ENCODE results near the gene SSC5D.

Gene SSC5D

DNA sequence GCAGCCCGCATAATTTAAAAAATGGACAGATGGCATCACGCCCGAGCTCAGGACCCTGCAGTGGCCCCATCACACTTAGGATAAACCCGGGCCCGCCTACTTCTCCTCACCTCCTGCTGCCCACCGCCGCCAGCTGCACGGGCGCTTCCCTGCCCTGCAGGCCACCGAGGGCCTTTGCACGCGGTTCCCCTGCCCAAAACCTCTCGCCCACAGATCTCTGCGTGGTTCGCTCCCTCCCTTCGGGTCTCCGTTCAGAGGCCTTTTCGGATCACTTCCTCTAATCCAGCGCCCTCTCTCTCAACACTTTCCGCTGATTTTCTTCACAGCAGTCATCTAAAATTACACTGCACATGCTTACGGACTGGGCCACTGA is 46.9 kb upstream of the SSC5D start:
- TF ChIP-seq, protein P1, sequence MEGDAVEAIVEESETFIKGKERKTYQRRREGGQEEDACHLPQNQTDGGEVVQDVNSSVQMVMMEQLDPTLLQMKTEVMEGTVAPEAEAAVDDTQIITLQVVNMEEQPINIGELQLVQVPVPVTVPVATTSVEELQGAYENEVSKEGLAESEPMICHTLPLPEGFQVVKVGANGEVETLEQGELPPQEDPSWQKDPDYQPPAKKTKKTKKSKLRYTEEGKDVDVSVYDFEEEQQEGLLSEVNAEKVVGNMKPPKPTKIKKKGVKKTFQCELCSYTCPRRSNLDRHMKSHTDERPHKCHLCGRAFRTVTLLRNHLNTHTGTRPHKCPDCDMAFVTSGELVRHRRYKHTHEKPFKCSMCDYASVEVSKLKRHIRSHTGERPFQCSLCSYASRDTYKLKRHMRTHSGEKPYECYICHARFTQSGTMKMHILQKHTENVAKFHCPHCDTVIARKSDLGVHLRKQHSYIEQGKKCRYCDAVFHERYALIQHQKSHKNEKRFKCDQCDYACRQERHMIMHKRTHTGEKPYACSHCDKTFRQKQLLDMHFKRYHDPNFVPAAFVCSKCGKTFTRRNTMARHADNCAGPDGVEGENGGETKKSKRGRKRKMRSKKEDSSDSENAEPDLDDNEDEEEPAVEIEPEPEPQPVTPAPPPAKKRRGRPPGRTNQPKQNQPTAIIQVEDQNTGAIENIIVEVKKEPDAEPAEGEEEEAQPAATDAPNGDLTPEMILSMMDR (conservative IDR thresholded peaks at IDR 0.05; ENCODE audit: low read length), result no peak
- no peak for TF ChIP-seq EZH2phosphoT487 (IDR thresholded peaks at IDR 0.05; ENCODE audit: borderline replicate concordance)
- no peaks in the 10 kb centered on the region for H4K20me1 ChIP-seq (ENCODE audit: insufficient read depth, low read length, poor library complexity, severe bottlenecking)
- H3K79me2 ChIP-seq (ENCODE audit: insufficient read depth, low read length), result no peaks in the 10 kb centered on the region
- H3K36me3 ChIP-seq (ENCODE audit: insufficient read depth, low read length), result no peaks in the 10 kb centered on the region
- no peaks in the 10 kb centered on the region for H3K9me2 ChIP-seq (replicated peaks; ENCODE audit: low read depth, low read length)
- no peaks in the 10 kb centered on the region for H3K4me1 ChIP-seq (ENCODE audit: insufficient read depth, low read length, poor library complexity, severe bottlenecking)
- no peak overlapping the region for H3K9ac ChIP-seq (ENCODE audit: low read depth, low read length, poor library complexity, severe bottlenecking)
- no peak overlapping the region for H2AFZ ChIP-seq (ENCODE audit: low read length)
- H3K4me2 ChIP-seq (ENCODE audit: low read depth, low read length, poor library complexity, severe bottlenecking), result no peak overlapping the region
- H3K27me3 ChIP-seq (ENCODE audit: insufficient read depth, low read length, poor library complexity, severe bottlenecking), result no peaks in the 10 kb centered on the region
- H3K4me3 ChIP-seq (ENCODE audit: low read length, poor library complexity, severe bottlenecking), result no peak overlapping the region
- H3K9me3 ChIP-seq (ENCODE audit: insufficient read depth, low read depth, low read length), result no peaks in the 10 kb centered on the region
- no peaks in the 10 kb centered on the region for H3F3A ChIP-seq (ENCODE audit: low read depth)

- TF ChIP-seq, protein P1 (conservative IDR thresholded peaks at IDR 0.05; ENCODE audit: low read length), result no peak
- TF ChIP-seq EZH2phosphoT487 (IDR thresholded peaks at IDR 0.05; ENCODE audit: borderline replicate concordance), result no peak
- no peak overlapping the region for H2AFZ ChIP-seq (ENCODE audit: low read length)
Observed at GRCh38 chr19:55441692-55442321, 46.4 kb upstream of the SSC5D start.

DNA sequence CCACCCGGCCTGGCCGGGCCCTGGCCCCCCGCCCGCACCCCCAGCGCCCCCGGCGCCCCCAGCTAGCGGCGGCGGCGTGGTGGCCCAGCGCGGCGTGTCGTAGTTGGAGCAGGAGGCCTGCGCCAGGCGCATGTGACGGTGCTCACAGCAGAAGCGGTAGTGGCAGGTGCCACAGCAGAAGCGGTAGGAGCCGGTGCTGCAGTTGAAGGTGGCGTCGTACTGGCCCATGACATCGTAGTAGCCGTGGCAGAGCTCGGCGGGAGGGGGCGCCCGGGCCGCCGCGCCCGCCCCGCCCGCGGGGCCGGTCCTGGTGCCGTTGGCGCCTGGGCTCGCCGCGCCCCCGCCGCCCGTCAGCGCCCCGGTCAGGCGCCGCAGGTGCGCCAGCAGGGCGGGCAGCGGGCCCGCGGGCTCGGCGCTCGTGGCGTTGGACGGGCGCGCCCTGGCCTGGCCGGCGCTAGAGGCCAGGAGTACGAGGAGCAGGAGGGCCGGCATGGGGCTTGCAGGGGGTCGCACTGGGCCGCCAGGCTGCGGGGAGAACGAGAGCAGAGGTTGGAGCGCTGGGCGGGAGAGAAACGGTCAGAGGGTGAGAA is 45.8 kb upstream of the SSC5D start:
- H3K9ac ChIP-seq (ENCODE audit: low read depth, low read length, poor library complexity, severe bottlenecking), result no peak overlapping the region
- H4K20me1 ChIP-seq (ENCODE audit: insufficient read depth, low read length, poor library complexity, severe bottlenecking), result no peaks in the 10 kb centered on the region
- no peaks in the 10 kb centered on the region for H3K4me1 ChIP-seq (ENCODE audit: insufficient read depth, low read length, poor library complexity, severe bottlenecking)
- H3F3A ChIP-seq (ENCODE audit: low read depth), result no peaks in the 10 kb centered on the region
- H2AFZ ChIP-seq (ENCODE audit: low read length), result no peak overlapping the region
- no peaks in the 10 kb centered on the region for H3K27me3 ChIP-seq (ENCODE audit: insufficient read depth, low read length, poor library complexity, severe bottlenecking)
- TF ChIP-seq, protein P1 (conservative IDR thresholded peaks at IDR 0.05; ENCODE audit: low read length), result no peak
- no peak for TF ChIP-seq EZH2phosphoT487 (IDR thresholded peaks at IDR 0.05; ENCODE audit: borderline replicate concordance)
- no peaks in the 10 kb centered on the region for H3K79me2 ChIP-seq (ENCODE audit: insufficient read depth, low read length)
- no peaks in the 10 kb centered on the region for H3K9me3 ChIP-seq (ENCODE audit: insufficient read depth, low read depth, low read length)
- H3K4me3 ChIP-seq (ENCODE audit: low read length, poor library complexity, severe bottlenecking), result no peak overlapping the region
- no peaks in the 10 kb centered on the region for H3K9me2 ChIP-seq (replicated peaks; ENCODE audit: low read depth, low read length)
- no peaks in the 10 kb centered on the region for H3K36me3 ChIP-seq (ENCODE audit: insufficient read depth, low read length)
- H3K4me2 ChIP-seq (ENCODE audit: low read depth, low read length, poor library complexity, severe bottlenecking), result no peak overlapping the region

More at GRCh38 chr19:55441692-55442321, 46.4 kb upstream of the SSC5D start:
- Histone ChIP-seq H3K9ac (ENCODE audit: low read depth, low read length, poor library complexity, severe bottlenecking) (no peak overlapping the region), H3K9me2 (replicated peaks; ENCODE audit: low read depth, low read length) (no peaks in the 10 kb centered on the region), H3K9me3 (ENCODE audit: insufficient read depth, low read depth, low read length) (no peaks in the 10 kb centered on the region), H3K79me2 (ENCODE audit: insufficient read depth, low read length) (no peaks in the 10 kb centered on the region), H3K36me3 (ENCODE audit: insufficient read depth, low read length) (no peaks in the 10 kb centered on the region), H3K4me2 (ENCODE audit: low read depth, low read length, poor library complexity, severe bottlenecking) (no peak overlapping the region), H3K27me3 (ENCODE audit: insufficient read depth, low read length, poor library complexity, severe bottlenecking) (no peaks in the 10 kb centered on the region), H3F3A (ENCODE audit: low read depth) (no peaks in the 10 kb centered on the region), H3K4me3 (ENCODE audit: low read length, poor library complexity, severe bottlenecking) (no peak overlapping the region), H3K4me1 (ENCODE audit: insufficient read depth, low read length, poor library complexity, severe bottlenecking) (no peaks in the 10 kb centered on the region), H4K20me1 (ENCODE audit: insufficient read depth, low read length, poor library complexity, severe bottlenecking) (no peaks in the 10 kb centered on the region)

Measured in Loucy (cell line).